Fibroblast of skin of right quadriceps (primary cell): ENCODE results near the gene PLCH1.

ENCODE experiments used
- DNase-seq: peaks from one replicate; pipeline ENCODE4 v3.0.0-alpha.2; 2013

Gene PLCH1

DNA sequence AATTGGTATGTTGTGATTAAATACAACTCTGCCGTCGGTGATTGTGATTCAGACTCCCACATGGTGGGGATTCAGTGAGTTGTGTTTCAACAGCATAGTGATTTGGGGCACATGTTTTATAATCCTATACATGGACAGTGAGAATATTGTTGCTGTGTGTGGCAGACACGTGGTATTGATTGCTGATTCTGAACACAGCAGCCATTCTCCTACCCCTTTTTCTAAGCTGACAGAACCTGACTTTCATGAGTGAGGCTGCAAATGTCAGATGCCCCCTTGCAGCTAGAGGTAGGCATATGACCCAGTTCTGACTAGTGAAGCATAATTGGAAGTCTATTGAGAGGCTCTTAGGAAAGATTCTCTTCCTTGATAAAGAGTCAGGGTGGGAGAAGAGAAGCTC, 296.3 kb downstream of the PLCH1 start:
- no peak for DNase-seq

GRCh38 chr3:155446366-155446765, 298.5 kb downstream of the PLCH1 start:
- DNase-seq = no peak

DNA sequence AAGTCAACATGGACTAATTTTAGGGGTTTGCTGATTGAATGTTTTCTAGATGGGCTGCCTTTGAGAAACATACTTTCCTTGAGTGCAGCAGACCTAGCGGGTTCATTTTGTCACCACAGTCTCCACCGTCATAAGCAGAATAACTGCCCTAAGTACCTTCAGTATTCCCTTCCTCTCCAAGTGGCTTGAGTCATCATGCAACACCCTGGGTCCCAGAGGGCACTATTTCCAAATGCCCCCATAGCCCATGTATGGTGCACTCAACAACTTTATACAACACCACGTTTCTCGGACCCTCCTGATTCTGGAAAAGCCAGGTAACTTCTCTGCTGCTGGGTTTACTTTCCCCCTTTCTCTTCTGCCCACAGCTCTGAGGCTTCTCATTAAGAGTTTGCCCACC, 300.1 kb downstream of the PLCH1 start:
- DNase-seq = no peak

- DNase-seq = no peak
Observed at GRCh38 chr3:155443815-155444214, 301.1 kb downstream of the PLCH1 start.

DNA sequence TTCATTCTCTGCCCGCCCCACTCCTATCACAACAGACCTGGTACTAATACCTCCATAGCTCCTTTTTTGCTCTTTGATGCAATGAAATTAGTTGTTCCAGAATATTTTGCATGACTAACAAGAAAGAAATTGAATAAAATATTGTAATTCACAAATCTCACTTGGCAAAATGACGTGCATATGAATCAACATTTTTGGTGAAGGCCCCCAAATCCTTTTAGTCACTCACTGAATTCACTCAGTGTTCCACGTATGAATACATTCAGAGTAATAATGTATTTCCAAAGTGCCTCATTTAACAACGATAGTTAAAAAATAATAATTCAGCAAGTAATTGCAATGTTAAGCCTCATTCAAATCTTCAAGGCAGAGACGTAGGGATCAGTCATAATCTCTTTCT, 302.8 kb downstream of the PLCH1 start:
- peak; percentile 35 for DNase-seq

GRCh38 chr3:155441506-155441905, 303.4 kb downstream of the PLCH1 start:
- no peak for DNase-seq

GRCh38 chr3:155441026-155441425, 303.8 kb downstream of the PLCH1 start:
- no peak for DNase-seq

- peak; percentile 31 for DNase-seq
Observed at GRCh38 chr3:155435821-155436220, 309.1 kb downstream of the PLCH1 start.

GRCh38 chr3:155431856-155432570, 312.9 kb downstream of the PLCH1 start:
- DNase-seq = no peak

GRCh38 chr3:155428563-155428962, 316.3 kb downstream of the PLCH1 start:
- DNase-seq = peak; percentile 91

DNA sequence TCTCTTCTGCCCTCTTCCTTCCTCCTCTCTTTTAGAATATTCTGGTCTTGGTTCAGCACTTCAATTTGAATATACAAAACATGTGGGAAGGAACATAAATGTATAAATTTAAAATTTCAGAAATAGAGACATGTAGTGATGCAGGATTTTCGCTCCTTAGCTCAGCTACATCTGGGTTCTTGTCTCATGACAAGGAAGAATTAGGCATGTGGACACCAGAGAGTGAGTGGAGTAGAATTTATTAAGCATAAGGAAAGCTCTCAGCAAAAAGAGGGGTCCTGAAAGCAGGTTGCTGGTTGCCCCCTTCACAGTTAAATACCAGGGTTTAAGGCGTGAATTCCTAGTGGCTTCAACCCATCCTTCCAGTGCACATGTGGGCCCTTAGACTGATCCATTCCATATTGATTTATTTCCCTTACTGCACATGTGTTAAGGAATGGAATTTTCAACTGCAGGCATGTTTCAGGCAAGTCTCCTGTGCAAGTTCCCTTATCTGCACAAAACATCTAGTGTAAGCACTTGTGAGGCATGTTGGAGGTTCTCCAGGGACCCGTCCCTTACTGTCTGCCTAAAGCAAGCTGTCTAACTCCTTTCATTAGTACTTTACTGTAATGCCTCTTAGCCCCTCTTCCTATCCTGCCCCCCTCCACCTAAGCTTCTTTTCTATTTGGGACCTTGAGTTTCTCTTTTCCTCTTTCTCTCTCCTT, 318.2 kb downstream of the PLCH1 start:
- peak; percentile 37 for DNase-seq

DNA sequence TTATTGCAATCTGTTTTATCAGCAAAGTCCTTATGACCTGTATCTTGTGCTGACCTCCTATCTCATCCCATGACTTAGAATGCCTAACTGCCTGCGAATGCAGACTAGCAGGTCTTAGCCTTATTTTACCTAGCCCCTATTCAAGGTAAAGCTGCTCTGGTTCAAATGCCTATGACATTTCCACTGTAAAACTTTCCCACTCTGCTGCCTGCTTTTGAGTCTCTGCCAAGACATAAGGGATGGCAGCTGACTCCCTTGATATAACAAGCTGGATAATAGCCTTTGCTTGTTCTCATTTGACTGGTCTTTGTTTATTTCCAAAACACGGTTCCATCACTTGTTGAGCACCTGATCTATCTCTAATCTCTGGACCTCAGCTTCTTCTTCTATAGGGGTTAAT, 319.5 kb downstream of the PLCH1 start:
- no peak for DNase-seq

GRCh38 chr3:155424323-155424710, 320.6 kb downstream of the PLCH1 start:
- no peak for DNase-seq

GRCh38 chr3:155423526-155424322, 321.1 kb downstream of the PLCH1 start:
- DNase-seq = no peak

GRCh38 chr3:155420881-155421486, 323.9 kb downstream of the PLCH1 start:
- DNase-seq = no peak

DNA sequence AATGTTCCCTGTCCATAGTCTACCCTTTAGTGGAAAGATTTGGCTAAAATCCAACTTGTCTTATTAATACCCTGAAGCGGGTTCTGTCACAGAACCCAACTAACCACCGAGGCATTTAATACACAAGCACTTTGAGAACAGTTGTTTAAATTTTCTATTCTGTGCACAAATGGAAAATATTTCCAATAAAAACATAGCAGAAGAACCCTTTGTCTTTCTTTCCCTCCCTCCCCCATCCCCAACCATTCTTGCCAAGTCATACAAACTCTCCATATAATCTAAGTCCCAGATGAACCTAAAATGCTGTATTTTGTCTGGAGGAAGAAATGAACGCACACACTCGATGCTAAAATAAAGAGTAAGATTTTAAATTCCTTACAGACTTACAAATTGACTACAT, 324.5 kb downstream of the PLCH1 start:
- DNase-seq = no peak

DNA sequence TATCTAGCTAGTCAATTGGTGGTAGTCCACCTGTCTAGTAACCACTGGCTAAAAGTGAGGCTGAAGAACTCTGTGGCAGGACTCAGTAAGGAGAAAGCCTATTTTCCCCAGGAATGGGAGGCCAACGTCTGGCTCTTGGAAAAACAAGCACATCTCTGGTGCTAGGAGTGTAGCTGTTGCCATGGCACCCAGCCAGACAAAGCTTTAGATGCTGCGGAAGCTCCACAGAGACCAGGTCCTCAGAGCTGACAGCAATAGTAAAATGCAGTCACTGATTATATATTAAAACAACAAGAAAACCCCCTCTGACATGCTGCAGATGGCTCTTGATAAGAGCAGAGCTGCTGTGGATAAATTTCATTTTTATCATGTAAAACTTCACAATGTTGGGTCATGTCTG, 326.5 kb downstream of the PLCH1 start:
- DNase-seq = peak; percentile 19

DNA sequence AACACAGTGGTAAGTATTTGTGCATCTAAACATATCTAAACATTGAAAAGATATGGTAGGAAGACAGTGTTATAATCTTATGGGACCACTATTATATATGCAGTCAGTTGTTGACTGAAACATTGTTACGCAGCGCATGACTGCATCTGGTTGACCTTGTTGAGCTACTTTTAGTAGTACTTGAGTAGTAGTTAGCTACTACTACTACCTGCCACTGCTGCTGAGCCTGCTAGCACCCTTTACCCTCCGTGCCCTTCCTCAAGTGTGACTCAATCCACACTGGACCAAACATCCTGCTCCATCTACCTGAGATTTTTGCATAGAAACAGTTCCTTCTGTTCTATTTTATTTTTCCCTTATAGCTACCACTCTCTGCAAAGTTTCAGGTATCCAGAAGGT, 327.8 kb downstream of the PLCH1 start:
- DNase-seq = no peak

- peak; percentile 67 for DNase-seq
Observed at GRCh38 chr3:155416500-155417118, 328.3 kb downstream of the PLCH1 start.

GRCh38 chr3:155412904-155413303, 332.0 kb downstream of the PLCH1 start:
- DNase-seq = no peak

- DNase-seq = no peak
Observed at GRCh38 chr3:155411500-155412223, 333.2 kb downstream of the PLCH1 start.

DNA sequence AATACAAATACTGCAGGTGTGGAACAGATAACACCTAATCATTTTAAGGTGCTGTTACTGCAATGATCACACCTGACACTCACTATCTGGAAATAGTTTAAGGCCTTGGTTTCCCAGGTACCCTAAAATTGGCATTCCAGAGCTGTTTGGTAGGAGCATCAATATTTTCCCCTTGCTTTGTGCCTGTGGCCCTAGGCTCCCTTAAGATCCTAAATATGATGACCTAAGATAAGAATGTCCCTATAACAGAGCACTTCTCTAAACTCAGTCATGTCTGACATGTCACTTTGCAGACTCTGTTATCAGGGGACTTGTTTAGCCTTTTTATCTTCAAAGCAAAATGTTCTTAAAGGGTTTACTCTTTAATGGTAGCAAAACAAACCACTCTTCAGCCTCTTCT, 335.5 kb downstream of the PLCH1 start:
- DNase-seq = no peak
